SIG-M5 treated with dmso at 0.1 percent for 504 hours (cell line): ENCODE measurements around the gene DDIT3.
A peak's percentile ranks its signal among the peaks of the same experiment; 100 is the strongest.
"Not testable (repeated sequence)": the region's sequence is repeated elsewhere in the genome, so short reads cannot be mapped to it uniquely, and the experiment has no call there.

Source experiments
- DNase-seq: peaks from one replicate; lab custom pipeline; 2025; ENCODE audit not compliant: unreplicated experiment; lab: John Stamatoyannopoulos, UW

DDIT3 gene

DNA sequence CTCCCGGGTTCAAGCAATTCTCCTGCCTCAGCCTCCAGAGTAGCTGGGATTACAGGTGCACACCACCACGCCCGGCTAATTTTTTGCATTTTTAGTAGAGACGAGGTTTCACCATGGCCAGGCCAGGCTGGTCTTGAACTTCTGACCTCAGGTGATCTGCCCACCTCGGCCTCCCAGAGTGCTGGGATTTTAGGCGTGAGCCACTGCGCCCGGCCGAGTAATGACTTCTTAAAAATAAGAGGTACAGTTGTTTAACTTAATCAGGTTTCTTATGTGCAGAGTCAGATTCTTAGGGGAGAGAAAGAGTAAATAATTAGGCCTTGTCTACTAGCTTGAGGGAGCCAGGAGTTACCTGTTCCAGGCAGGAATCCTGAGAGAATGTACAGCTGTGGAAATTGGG lies 6.1 kb downstream of the DDIT3 start:
- not testable (repeated sequence) for DNase-seq

DNA sequence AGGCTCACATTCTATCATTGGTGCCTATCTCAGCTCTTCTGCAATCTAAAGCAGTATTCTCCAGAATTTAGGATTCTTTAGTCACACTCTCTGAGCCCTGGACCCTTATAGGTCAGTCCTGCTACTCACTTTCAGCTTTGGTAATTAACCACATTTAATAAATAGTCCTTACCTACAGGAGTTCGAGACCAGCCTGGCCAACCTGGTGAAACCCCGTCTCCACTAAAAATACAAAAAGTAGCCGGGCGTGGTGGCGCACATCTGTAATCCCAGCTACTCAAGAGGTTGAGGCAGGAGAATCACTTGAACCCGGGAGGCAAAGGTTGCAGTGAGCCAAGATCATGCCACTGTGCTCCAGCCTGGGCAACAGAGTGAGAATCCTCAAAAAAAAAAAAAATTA lies 6.6 kb downstream of the DDIT3 start:
- DNase-seq, result not testable (repeated sequence)

DNA sequence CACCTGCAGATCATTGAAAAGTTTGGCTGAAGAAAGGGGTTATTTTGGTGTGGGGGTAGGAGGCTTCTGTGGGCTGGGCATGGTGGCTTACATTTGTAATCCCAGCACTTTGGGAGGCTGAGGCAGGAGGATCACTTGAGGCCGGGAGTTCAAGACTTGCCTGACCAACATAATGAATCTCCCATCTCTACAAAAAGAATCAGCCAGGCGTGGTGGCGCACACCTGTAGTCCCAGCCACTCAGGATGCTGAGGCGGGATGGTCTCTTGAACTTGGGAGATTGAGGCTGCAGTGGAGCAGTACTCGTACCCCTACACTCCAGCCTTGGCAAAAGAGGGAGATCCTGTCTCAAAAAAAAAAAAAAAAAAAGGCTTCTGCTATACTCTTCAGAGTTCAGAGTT lies 7.0 kb downstream of the DDIT3 start:
- DNase-seq, result no peak

DNA sequence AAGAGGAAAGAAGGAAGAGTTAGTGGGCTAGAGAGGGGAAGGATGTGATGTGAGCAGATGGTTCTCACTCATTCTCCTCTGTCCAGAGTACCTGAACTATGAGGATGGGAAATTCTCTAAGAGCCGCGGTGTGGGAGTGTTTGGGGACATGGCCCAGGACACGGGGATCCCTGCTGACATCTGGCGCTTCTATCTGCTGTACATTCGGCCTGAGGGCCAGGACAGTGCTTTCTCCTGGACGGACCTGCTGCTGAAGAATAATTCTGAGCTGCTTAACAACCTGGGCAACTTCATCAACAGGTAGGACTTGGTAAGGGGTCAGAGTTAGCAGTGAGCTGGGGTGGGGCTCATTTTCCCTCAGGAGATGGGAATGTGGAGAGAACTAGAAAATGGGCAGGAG lies 7.6 kb downstream of the DDIT3 start:
- no peak for DNase-seq

DNA sequence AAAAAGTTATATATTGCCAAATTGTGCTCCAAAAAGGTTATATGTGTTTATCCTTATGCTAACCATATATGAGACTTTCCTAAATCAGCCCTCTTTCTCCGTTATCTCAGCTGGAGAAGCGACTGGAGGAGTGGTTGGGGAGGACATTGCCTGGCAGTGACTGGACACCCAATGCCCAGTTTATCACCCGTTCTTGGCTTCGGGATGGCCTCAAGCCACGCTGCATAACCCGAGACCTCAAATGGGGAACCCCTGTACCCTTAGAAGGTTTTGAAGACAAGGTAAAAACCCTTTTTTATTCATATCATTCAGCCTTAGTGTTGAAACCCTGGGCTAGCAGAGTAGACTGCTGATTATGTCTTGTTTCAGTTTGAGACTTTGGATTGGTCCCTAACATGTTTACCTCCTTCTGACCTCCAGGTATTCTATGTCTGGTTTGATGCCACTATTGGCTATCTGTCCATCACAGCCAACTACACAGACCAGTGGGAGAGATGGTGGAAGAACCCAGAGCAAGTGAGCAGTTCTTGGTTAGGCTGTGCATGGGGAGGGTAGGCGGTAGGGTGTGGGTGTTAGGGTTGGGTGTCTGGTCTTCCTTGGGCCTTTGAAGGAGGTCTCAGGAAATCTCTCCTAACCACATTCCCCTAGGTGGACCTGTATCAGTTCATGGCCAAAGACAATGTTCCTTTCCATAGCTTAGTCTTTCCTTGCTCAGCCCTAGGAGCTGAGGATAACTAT lies 8.6 kb downstream of the DDIT3 start:
- DNase-seq, result no peak

DNA sequence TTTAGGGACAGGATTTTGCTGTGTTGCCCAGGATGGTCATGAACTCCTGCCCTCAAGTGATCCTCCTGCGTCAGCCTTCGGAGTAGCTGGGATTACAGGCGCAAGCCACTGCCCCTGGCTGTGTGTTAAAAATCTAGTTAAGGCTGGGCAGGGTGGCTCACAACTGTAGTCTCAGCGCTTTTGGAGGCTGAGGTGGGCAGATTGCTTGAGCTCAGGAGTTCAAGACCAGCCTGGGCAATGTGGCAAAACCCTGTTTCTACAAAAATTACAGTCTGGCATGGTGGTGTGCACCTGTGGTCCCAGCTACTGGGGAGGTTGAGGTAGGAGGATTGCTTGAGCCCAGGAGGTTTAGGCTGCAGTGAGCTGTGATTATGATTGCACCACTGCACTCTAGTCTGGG lies 9.2 kb downstream of the DDIT3 start:
- no peak for DNase-seq

DNA sequence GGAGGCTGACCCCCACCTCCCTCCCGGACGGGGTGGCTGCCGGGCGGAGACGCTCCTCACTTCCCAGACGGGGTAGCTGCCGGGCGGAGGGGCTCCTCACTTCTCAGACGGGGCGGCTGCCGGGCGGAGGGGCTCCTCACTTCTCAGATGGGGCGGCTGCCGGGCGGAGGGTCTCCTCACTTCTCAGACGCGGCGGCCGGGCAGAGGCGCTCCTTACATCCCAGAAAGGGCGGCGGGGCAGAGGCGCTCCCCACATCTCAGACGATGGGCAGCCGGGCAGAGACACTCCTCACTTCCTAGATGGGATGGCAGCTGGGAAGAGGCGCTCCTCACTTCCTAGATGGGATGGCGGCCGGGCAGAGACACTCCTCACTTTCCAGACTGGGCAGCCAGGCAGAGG lies 12.5 kb downstream of the DDIT3 start:
- DNase-seq, result not testable (repeated sequence)

DNA sequence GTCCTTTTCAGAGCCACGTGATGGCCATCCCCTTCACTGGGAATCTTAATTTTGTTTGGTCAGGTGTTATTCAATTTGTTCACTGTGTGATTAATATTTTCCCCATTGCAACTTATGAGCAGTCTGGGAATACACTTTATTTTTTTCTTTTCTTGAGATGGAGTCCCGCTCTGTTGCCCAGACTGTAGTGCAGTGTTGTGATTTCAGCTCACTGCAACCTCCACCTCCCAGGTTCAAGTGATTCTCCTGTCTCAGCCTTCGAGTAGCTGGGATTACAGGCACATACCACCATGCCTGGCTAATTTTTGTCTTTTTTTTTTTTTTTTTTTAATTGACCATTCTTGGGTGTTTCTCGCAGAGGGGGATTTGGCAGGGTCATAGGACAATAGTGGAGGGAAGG lies 13.8 kb downstream of the DDIT3 start:
- DNase-seq, result not testable (repeated sequence)

DNA sequence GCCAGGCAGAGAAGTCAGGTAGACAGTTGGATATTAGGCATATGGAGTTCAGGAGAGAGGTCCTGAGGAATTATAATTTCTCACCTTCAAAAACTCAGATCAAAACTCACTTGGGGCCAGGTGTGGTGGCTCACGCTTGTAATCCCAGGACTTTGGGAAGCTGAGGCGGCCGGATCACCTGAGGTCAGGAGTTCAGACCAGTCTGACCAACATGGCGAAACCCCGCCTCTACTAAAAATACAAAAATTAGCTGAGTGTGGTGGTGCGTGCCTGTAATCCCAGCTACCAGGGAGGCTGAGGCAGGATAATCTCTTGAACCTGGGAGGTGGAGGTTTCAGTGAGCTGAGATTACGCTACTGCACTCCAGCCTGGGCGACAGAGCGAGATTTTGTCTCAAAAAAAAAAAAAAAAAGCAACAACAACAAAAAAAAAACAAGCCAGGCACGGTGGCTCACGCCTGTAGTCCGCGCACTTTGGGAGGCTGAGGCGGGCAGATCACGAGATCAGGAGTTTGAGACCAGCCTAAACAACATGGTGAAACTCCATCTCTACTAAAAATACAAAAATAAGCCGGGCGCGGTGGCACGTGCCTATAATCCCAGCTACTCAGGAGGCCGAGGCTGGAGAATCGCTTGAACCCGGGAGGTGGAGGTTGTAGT lies 17.9 kb downstream of the DDIT3 start:
- DNase-seq, result not testable (repeated sequence)

DNA sequence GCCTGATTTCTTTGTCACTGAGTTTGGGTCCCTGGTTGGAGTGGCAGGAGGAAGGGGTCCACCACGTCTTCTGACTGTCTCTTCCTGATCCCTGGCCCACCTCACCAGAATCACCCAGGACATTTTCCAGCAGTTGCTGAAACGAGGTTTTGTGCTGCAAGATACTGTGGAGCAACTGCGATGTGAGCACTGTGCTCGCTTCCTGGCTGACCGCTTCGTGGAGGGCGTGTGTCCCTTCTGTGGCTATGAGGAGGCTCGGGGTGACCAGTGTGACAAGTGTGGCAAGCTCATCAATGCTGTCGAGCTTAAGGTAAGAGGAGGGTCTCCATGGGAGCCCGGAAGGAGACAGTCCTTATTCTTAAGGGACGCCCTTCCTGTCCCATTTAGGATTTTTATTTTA lies 20.1 kb downstream of the DDIT3 start:
- DNase-seq, result no peak

DNA sequence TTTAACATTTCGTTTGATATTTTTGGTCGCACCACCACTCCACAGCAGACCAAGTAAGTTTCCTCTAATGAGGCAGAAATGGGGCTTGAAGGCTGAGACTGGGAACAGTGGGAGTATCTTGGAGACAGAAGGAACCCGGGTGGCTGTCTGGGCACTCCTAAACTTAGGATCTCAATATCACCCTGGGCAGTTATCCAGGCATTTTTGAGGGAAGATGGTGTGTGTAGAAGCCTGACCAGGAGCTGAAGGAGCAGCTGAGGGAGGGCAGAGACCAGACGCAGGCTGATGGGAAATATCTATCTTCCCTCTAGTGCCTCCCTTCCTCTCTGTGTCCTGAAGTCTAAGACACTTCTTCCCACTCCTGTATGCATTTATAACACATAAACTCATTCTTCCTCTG lies 21.7 kb downstream of the DDIT3 start:
- DNase-seq, result no peak

DNA sequence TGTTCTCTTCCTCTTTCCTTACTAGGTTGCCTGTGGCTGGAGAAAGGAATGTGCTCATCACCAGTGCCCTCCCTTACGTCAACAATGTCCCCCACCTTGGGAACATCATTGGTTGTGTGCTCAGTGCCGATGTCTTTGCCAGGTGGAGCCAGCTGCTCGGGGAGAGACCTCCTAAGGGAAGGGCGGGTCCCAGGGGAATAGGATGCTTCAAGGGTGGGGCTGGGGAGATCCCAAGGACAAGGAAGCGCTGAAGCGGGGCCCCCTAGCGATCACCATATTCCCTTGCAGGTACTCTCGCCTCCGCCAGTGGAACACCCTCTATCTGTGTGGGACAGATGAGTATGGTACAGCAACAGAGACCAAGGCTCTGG lies 22.2 kb downstream of the DDIT3 start:
- no peak for DNase-seq

DNA sequence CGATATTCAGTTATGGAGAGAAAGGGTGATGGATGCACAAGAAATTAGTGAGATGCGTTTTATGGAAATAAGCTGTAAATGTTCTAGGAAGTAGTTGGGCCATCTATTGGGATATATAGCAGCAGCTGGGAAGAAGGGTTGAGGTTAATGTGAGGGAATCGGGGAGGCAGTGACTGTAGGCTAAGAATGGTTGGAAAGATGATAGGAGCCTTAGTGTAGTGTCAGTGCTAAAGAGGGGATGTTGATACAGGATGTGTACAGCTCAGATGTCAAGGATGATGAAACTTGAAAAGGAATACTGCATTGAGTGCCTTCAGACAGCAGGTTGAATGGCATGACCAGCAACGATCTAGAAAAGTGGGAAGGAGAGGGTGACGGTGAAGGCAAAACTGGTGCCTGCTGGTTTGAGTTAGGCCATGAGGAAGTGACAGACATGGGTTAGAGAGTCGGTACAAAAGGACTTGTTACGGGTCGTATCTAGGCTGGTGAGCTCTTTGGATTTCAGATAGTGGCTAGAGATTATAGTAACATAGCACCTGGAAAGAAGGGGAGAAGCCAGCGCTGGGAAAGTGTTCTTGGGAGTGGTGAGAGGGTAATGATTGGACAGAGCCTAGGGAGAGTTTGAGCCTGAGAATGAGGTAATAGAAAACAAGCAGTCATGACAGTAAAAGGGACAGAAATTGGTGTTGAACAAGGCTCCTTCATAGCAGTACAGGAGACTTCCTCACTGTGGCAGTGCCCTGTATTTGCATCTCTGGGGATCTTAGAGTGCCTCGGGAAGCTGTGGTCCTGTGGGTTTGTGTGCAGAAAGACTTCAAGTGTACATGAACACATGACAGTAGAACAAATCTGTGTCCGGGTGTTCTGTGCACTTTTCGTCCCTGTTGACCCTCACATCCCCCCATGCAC lies 22.8 kb downstream of the DDIT3 start:
- no peak for DNase-seq

DNA sequence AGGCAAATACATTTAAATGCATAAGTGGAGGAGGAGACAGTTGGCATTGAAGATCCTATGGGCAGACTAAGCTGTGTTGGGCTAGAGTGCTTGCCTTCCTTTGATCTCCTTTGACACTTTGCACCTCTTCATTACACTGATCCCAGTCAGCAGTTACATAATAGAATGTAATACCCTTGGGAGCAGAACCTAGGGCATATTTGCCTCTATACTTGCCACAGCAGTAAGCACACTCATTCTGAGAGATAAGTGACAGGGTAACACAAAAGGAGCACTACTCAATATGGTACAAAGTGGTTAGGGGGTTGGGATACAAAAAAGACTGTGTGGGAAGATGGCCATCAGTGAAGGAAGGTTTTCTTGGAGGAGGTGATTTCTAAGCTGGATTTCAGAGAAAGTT lies 23.5 kb downstream of the DDIT3 start:
- DNase-seq, result no peak

DNA sequence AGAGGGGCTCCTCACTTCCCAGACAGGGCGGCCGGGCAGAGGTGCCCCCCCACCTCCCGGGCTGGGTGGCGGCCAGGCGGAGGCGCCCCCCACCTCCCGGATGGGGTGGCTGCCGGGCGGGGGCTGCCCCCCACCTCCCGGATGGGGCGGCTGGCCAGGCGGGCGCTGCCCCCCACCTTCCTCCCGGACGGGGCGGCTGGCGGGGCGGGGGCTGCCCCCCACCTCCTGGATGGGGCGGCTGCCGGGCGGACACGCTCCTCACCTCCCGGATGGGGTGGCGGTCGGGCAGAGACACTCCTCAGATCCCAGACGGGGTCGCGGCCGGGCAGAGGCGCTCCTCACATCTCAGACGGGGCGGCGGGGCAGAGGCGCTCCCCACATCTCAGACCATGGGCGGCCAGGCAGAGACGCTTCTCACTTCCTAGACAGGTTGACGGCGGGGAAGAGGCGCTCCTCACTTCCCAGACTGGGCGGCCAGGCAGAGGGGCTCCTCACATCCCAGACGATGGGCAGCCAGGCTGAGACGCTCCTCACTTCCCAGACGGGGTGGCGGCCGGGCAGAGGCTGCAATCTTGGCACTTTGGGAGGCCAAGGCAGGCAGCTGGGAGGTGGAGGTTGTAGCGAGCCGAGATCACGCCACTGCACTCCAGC lies 25.1 kb downstream of the DDIT3 start:
- DNase-seq, result not testable (repeated sequence)

DNA sequence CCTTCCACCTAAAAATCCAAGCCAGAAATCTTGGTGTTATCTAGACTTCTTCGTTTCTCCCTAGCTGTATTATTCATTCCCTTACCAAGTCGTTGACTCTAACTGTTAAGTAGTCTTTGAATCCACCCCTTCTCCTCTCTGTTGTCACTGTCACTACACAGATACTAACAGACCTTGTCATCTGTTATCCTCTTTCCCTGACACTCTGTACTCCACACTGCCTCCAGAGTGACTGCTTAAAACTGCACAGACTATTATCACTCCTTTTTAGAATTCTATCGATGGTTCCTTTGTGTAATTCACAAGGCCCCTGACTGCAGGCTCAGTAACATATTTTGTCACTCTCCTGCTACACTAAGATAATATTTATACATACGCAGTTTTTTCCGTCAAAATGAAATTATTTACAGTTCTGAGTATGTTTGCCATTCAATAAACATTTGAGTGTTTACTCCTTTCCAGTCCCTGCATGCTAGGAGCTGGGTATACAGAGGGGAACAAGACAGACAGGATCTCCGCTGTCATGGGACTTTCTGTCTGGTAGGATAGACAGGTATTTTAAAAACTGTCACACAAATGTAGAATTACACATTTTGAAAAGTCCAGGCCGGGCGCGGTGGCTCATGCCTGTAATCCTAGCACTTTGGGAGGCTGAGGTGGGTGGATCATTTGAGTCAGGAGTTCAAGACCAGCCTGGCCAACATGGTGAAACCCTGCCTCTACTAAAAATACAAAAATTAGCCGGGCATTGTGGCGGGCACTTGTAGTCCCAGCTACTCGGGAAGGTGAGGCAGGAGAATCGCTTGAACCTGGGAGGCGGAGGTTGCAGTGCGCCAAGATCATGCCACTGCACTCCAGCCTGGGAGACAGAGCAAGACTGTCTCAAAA lies 28.7 kb downstream of the DDIT3 start:
- DNase-seq, result peak; percentile 70

DNA sequence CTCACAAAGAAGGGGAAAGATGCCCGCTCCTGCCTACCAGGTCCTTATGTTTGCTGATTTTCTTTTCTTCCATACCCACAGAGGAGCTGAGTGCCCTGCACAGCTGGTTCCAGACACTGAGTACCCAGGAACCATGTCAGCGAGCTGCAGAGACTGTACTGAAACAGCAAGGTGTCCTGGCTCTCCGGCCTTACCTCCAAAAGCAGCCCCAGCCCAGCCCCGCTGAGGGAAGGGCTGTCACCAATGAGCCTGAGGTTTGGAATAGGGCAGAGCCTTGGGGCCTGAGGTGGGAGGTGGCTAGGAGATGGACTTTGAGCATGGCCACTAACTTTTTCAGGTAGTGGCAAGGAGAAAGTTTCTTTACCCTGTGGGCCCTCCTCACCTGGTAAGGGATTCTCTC lies 30.2 kb downstream of the DDIT3 start:
- no peak for DNase-seq

DNA sequence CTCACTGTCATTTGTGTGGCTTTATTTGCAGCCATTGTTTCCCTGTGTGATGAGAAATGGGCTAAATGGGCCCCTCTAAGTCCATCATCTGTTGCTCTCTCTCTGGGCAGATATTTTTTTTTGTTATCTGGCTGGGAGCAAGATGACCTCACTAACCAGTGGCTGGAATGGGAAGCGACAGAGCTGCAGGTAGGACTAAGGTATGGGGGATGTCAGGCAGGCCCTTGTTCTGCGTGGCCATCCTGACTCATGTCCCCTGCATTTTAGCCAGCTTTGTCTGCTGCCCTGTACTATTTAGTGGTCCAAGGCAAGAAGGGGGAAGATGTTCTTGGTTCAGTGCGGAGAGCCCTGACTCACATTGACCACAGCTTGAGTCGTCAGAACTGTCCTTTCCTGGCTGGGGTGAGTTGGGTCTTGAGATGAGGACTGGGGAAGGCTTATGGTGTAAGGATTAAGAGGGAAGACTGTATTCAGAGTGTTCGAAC lies 31.1 kb downstream of the DDIT3 start:
- no peak for DNase-seq

DNA sequence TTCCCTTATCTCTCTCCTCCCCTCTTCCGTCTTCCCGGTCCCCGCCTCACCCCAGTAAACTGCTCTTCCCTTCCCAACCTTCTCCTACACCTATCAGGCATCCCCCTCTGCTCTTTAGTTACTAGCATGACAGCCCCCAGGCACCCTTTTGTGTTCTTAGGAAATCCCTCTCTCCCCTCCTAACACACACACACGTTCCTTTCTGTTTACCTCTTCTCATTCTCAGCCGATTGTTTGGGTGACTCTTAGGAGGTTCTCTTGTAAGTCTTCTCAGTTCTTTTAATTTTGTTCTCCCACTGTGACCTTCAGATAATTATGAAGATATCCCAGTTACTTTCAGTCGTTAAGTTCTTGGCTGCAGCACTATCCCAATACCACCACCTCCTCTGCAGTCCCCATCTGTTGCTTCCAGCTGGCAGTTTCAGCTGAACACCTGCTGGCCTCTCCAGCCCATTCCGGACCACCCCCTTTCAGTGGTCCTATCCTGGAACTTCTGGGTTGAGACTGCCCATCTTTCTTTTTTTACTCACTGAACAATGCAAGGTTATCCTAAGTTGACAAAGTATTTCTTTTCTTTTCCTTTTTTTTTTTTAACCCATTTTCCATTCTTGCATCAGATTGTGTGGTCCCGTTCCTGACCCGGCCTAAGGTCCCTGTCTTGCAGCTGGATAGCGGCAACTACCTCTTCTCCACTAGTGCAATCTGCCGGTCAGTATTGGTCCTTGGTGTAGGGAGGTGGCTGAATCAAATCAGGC lies 31.7 kb downstream of the DDIT3 start:
- no peak for DNase-seq
